IPS DF 4.7 (cell line): ENCODE results near the gene ACKR2.

Source experiments
- DNase-seq: peaks from one replicate; pipeline ENCODE4 v3.0.0-alpha.2; 2013; ENCODE audit warnings: low spot score; ENCODE audit errors: extremely low read depth

Gene ACKR2

GRCh38 chr3:42809202-42809601, at the start of gene ACKR2:
Gene ACKR2, plus strand, starts transcription at chr3:42809445. Its CDS starts 55,058 bp downstream, at chr3:42864503.
- no peak for DNase-seq

DNA sequence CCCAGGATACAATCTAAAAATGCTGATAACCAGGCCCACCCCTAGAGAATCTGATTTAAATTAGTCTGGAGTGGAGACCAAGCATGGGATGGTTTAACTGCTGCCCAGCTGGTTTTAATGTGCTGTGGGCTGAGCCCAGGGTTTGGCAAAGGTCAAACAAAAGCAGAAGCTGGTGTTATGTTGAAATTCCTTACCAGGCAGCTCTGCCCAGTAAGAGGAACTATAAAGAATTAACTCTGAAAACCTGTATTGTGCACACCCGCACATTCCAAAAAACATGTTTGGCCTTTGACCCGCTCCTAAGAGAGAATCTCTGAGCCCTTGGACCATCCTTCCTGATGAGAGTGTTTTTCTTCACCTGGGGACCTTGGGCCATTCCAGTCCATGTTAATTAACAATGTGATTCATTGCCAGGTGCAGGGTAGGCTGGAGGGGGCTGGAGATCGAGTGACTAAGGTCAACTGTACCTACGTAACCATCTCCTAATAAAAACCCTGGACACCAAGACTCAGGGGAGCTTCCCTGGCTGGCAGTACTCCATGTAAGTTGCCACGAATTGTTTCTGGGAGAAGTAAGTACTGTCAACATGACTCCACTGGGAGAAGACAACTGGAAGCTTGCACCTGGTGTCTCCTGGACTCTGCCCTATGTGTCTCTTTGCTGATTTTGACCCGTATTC, 47.1 kb upstream of the ACKR2 start:
- DNase-seq = no peak

- no peak for DNase-seq
These were observed 46.2 kb upstream of the ACKR2 start for GRCh38 chr3:42763021-42763420.

GRCh38 chr3:42764115-42764514, 45.1 kb upstream of the ACKR2 start:
- no peak for DNase-seq

DNA sequence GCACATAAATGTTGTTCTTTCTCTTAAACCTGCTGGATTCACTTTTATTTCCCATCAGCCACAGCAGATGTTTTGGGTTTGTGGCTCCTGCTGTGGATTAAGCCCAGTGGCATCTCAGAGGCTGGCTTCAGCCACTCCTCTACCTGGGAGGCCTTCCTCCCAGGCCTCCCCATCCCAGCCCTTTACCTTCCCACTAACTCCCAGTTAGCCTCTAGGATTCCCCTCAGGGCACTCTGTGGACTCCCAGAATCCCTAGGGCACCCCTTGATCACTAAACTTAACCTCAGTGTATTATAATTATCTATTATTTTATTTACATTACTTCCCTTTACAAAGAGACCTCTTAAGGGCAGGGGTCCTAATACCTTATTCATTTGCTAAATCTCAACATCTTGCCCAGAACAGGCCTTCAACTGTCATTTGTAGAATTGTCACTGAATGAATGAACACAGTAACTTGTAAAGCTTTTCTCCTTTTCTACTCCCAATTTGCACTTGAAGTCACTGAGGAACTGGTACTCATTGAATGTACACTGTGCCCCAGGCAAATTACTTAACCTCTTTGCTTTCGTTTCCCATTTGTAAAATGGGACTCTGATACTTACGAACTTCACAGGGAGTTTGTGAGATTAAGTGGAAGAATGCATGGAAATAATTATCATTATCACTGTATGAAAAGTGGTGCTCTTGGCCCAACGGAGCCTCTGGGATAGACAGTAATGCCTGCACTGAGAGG, 44.5 kb upstream of the ACKR2 start:
- DNase-seq = no peak

DNA sequence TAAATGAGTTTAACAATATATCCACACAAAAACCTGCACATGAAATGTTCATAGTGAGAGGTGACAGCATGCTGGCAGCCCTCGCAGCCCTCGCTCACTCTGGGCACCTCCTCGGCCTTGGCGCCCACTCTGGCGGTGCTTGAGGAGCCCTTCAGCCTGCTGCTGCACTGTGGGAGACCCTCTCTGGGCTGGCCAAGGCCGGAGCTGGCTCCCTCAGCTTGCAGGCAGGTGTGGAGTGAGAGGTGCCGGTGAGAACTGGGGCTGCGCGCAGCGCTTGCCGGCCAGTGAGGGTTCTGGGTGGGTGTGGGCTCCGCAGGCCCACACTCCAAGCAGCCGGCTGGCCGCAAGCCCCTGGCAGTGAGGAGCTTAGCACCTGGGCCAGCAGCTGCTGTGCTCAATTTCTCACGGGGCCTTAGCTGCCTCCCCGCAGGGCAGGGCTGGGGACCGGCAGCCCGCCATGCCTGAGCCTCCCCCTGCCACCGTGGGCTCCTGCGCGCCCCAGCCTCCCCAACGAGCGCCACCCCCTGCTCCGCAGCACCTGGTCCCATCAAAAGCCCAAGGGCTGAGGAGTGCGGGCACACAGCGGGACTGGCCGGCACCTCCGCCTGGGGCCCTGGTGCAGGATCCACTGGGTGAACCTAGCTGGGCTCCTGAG, 39.6 kb upstream of the ACKR2 start:
- DNase-seq = no peak

- no peak for DNase-seq
These were observed 38.0 kb upstream of the ACKR2 start for GRCh38 chr3:42771271-42771670.

- DNase-seq = peak; percentile 76
These were observed 36.4 kb upstream of the ACKR2 start, which contains the start of gene CCDC13 for GRCh38 chr3:42772670-42773408. Gene CCDC13, minus strand, starts transcription at chr3:42773253. Its CDS starts 14,908 bp downstream, at chr3:42758345.

DNA sequence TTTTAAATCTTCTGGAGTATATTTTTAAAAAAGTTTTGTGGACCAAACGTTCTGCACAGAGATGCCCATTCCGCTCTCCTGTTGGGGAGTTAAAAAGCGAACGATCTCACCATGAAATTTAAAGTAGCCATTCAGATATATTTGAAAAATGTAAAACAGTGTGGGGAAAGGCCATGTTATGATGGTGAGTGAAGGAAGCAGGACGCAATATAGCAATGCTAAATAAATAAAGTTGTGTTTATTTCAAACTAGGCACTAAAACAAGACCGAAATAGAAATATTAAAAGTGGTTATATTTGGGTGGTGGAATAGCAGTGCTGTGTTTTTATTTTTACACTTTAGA, 35.9 kb upstream of the ACKR2 start:
- no peak for DNase-seq

- DNase-seq = no peak
These were observed 30.6 kb upstream of the ACKR2 start for GRCh38 chr3:42778644-42779043.

GRCh38 chr3:42780398-42780797, 28.8 kb upstream of the ACKR2 start:
- DNase-seq = no peak

DNA sequence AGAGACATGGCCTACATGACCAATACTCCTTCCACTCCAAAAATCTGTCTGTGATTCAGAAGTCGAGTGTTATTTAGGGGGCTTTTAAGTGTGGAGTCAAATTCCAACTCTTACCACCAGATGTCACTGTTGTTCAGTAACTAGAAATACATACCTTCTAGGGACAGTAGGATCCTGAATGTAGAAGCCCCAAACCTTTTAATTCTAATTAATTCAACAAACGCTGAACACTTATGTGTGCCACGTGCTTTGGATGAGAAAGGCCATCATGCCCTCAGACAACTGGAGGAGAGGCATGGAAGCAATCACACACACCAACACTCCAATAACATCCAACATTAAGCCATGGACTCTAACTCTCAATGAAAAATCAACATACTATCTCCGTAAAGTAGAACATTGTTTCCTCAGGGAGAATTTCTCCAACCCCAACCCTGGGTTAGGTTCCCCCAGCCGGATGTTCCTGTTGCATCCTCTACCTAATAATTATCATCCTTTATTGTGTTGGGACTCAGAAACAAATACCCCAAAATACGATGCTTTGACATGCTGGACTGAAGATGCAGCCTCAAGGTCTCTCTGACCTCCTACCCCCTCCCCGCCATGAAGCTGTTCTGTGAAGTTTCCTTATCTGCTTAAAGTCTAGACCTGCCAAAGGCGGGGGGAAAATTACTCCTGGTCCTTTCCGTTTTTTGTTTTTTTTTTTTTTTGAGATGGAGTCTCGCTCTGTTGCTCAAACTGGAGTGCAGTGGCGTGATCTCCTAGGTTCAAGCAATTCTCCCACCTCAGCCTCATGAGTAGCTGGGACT, 28.1 kb upstream of the ACKR2 start:
- peak; percentile 69 for DNase-seq

DNA sequence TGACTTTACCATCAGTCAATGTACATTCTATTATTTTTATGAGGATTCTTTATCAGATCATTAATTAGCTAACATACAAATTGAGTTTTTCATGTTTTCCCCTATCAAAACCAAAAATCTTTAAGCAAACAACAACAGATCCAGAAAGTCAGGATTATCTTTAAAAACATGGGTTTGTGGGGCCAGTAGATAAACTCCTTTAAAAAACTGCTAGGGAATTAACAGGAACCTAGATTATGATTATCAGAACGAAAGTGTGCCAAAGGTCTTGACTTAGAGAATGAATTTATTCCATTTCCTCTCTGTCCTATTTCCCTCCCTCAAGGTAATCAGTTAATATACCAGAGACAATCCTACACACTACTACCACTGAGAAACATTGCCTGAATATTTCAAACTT, 23.0 kb upstream of the ACKR2 start:
- no peak for DNase-seq

DNA sequence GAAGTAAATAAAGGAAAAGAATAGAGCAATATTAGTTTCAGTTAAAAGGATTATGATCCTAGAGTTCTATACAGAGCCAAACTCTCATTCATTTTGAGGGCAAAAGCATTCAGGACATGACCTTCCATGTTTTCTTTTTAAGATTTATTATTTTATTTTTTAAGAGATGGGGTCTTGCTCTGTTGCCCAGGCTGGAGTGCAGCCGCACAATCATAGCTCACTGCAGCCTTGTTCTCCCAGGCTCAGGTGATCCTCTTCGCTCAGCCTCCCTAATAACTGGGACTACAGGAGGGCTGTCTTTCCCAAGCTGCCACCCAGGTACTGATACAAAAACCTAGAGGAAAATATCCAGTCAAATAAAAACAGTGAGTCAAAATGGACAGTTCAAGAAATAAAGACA, 22.6 kb upstream of the ACKR2 start:
- no peak for DNase-seq

DNA sequence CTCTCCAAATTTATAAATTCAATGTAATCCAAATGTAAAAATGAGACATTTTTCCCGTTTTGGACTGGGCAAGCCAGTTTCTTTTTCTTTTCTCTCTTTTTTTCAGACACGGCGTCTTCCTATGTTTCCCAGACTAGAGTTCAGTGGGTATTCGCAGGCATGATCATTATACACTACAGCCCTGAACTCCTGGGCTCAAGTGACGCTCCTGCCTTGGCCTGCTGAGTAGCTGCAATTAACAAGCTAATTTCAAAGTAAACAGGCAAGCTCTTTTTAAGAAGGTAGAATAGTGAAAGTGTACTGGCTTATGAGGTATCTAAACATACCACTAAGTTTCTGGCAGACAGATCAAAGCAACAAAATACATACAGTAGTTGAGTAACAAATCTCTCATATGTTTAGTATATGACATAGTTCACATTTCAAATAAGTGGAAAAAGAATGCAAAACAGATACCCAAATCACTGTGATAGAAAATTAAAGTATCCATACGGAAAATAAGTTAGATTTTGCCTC, 18.5 kb upstream of the ACKR2 start:
- no peak for DNase-seq

GRCh38 chr3:42795621-42796181, 13.5 kb upstream of the ACKR2 start:
- no peak for DNase-seq

GRCh38 chr3:42796332-42796885, 12.8 kb upstream of the ACKR2 start:
- no peak for DNase-seq

DNA sequence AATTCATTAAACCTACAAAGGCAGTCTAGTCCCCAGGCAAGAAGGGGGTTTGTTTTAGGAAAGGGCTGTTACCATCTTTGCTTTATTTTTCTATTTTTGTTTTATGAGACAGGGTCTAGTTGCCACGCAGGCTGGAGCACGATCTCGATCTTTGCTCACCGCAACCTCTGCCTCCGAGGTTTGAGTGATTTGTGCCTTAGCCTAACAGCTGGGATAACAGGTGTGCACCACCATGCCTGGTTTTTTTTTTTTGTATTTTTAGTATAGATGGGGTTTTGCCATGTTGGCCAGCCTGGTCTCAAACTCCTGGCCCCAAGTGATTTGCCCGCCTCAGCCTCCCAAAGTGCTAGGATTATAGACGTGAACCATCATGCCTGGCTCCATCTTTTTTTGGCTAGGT, 9.9 kb upstream of the ACKR2 start:
- DNase-seq = no peak

GRCh38 chr3:42800251-42800650, 9.0 kb upstream of the ACKR2 start:
- DNase-seq = no peak

- no peak for DNase-seq
These were observed 8.1 kb upstream of the ACKR2 start for GRCh38 chr3:42801048-42801620.
